ENCODE data around the gene ACOXL.
A peak's percentile ranks its signal among the peaks of the same experiment; 100 is the strongest.

ACOXL gene

GRCh38 chr2:111154758-111155157, 422.4 kb downstream of the ACOXL start:
- no peaks in the 10 kb centered on the region for H3K9me2 ChIP-seq (replicated peaks; ENCODE audit: insufficient read depth, low read length)
- no peak overlapping the region for H3K27ac ChIP-seq (ENCODE audit: low read depth, low read length)
- H3K4me3 ChIP-seq (ENCODE audit: insufficient read depth, low read length, poor library complexity, severe bottlenecking) = no peak overlapping the region
- TF ChIP-seq EZH2phosphoT487 (conservative IDR thresholded peaks at IDR 0.05; ENCODE audit: low read length) (no peak), CTCF (IDR thresholded peaks at IDR 0.05; ENCODE audit: insufficient read depth, low read length, poor library complexity, severe bottlenecking) (no peak)
- H3F3A ChIP-seq (ENCODE audit: insufficient read depth) = peaks cover 27% of the 10 kb centered on the region
- H3K27me3 ChIP-seq (ENCODE audit: low read length) = no peaks in the 10 kb centered on the region
- no peak overlapping the region for H3K9ac ChIP-seq (ENCODE audit: low read length)
- peaks cover 5% of the 10 kb centered on the region; the same call in 1 of the 2 replicates for H3K36me3 ChIP-seq (ENCODE audit: low read length)
- no peaks in the 10 kb centered on the region; the same call in 1 of the 2 replicates for H4K20me1 ChIP-seq (ENCODE audit: low read depth, low read length)
- no peak overlapping the region for H2AFZ ChIP-seq (ENCODE audit: low read depth, low read length, severe bottlenecking)
- peaks cover 11% of the 10 kb centered on the region; the same call in 1 of the 2 replicates for H3K79me2 ChIP-seq (ENCODE audit: insufficient read depth, low read length)
- no peaks in the 10 kb centered on the region for H3K9me3 ChIP-seq (ENCODE audit: insufficient read depth, low read length)
- no peak overlapping the region for H3K4me2 ChIP-seq (ENCODE audit: low read depth, low read length, poor library complexity, severe bottlenecking)

GRCh38 chr2:111155610-111156009, 423.2 kb downstream of the ACOXL start:
- no peaks in the 10 kb centered on the region; the same call in 1 of the 2 replicates for H4K20me1 ChIP-seq (ENCODE audit: low read depth, low read length)

GRCh38 chr2:111156529-111156928, 424.2 kb downstream of the ACOXL start:
- peak overlapping the region; percentile 44 for H3K4me2 ChIP-seq (ENCODE audit: low read depth, low read length, poor library complexity, severe bottlenecking)
- H3K9me3 ChIP-seq (ENCODE audit: insufficient read depth, low read length) = no peaks in the 10 kb centered on the region
- peaks cover under 1% of the 10 kb centered on the region; the same call in 1 of the 2 replicates for H3K36me3 ChIP-seq (ENCODE audit: low read length)
- peaks cover 11% of the 10 kb centered on the region; the same call in 1 of the 2 replicates for H3K79me2 ChIP-seq (ENCODE audit: insufficient read depth, low read length)
- peaks cover 27% of the 10 kb centered on the region for H3F3A ChIP-seq (ENCODE audit: insufficient read depth)
- no peaks in the 10 kb centered on the region for H3K27me3 ChIP-seq (ENCODE audit: low read length)
- TF ChIP-seq EZH2phosphoT487 (conservative IDR thresholded peaks at IDR 0.05; ENCODE audit: low read length) (no peak), CTCF (IDR thresholded peaks at IDR 0.05; ENCODE audit: insufficient read depth, low read length, poor library complexity, severe bottlenecking) (no peak)
- H3K4me3 ChIP-seq (ENCODE audit: insufficient read depth, low read length, poor library complexity, severe bottlenecking) = no peak overlapping the region
- peak overlapping the region; percentile 90 for H3K27ac ChIP-seq (ENCODE audit: low read depth, low read length)
- no peaks in the 10 kb centered on the region for H3K9me2 ChIP-seq (replicated peaks; ENCODE audit: insufficient read depth, low read length)
- H3K9ac ChIP-seq (ENCODE audit: low read length) = no peak overlapping the region
- no peak overlapping the region for H2AFZ ChIP-seq (ENCODE audit: low read depth, low read length, severe bottlenecking)
- H4K20me1 ChIP-seq (ENCODE audit: low read depth, low read length) = no peaks in the 10 kb centered on the region; the same call in 1 of the 2 replicates

More at GRCh38 chr2:111155610-111156009, 423.2 kb downstream of the ACOXL start:
- Histone ChIP-seq H3K9me3 (ENCODE audit: insufficient read depth, low read length) (no peaks in the 10 kb centered on the region), H3K4me3 (ENCODE audit: insufficient read depth, low read length, poor library complexity, severe bottlenecking) (no peak overlapping the region), H3K9me2 (replicated peaks; ENCODE audit: insufficient read depth, low read length) (no peaks in the 10 kb centered on the region), H3F3A (ENCODE audit: insufficient read depth) (peaks cover 27% of the 10 kb centered on the region), H3K27me3 (ENCODE audit: low read length) (no peaks in the 10 kb centered on the region), H3K79me2 (ENCODE audit: insufficient read depth, low read length) (peaks cover 11% of the 10 kb centered on the region; the same call in 1 of the 2 replicates), H2AFZ (ENCODE audit: low read depth, low read length, severe bottlenecking) (no peak overlapping the region), H3K36me3 (ENCODE audit: low read length) (peaks cover 5% of the 10 kb centered on the region; the same call in 1 of the 2 replicates), H3K4me2 (ENCODE audit: low read depth, low read length, poor library complexity, severe bottlenecking) (no peak overlapping the region), H3K27ac (ENCODE audit: low read depth, low read length) (peak overlapping the region; percentile 90), H3K9ac (ENCODE audit: low read length) (no peak overlapping the region)
- TF ChIP-seq CTCF (IDR thresholded peaks at IDR 0.05; ENCODE audit: insufficient read depth, low read length, poor library complexity, severe bottlenecking) = no peak
- no peak for TF ChIP-seq EZH2phosphoT487 (conservative IDR thresholded peaks at IDR 0.05; ENCODE audit: low read length)
